Liver (tissue), 9 donors: ENCODE measurements around the gene SLIT3. TPM values are rescaled to one million over a fixed set of nuclear protein-coding genes. Genes with fewer than 3 reads are reported as not detected.

Source experiments
- DNase-seq: peaks from one replicate; pipeline ENCODE4 v3.0.0-alpha.2; 2017; ENCODE audit warnings: low spot score
- H3K27ac ChIP-seq, 2 donors: one replicate each; pipeline ENCODE4 v1.7.0; 2013; ENCODE audit warnings: inconsistent platforms in 2 of 2, low read length in 2 of 2, control low read depth in 1 of 2, low read depth in 1 of 2, mild to moderate bottlenecking in 1 of 2
- H3K27me3 ChIP-seq, 4 donors: one replicate each; pipeline versions ENCODE4 v1.6.1 to v1.7.0; 2013; ENCODE audit warnings: low read length in 3 of 4, inconsistent platforms in 1 of 4, mild to moderate bottlenecking in 1 of 4, moderate library complexity in 1 of 4; ENCODE audit not compliant: control insufficient read depth in 4 of 4, insufficient read depth in 4 of 4
- H3K36me3 ChIP-seq, 4 donors: one replicate each; pipeline versions ENCODE4 v1.6.1 to v1.7.0; 2013; ENCODE audit warnings: low read length in 3 of 4, mild to moderate bottlenecking in 3 of 4, low read depth in 1 of 4, moderate library complexity in 1 of 4; ENCODE audit not compliant: control insufficient read depth in 4 of 4, insufficient read depth in 3 of 4
- H3K4me1 ChIP-seq, 4 donors: one replicate each; pipeline versions ENCODE4 v1.6.1 to v1.7.0; 2013; ENCODE audit warnings: low read length in 3 of 4, mild to moderate bottlenecking in 3 of 4, moderate library complexity in 1 of 4; ENCODE audit not compliant: control insufficient read depth in 4 of 4, insufficient read depth in 4 of 4
- H3K4me3 ChIP-seq, 3 donors: one replicate each; pipeline versions ENCODE4 v1.6.1 to v1.7.0; 2013; ENCODE audit warnings: low read length in 3 of 3, control low read depth in 1 of 3, low read depth in 1 of 3, mild to moderate bottlenecking in 1 of 3
- H3K9ac ChIP-seq, 2 donors: one replicate each; pipeline ENCODE4 v1.7.0; 2013; ENCODE audit warnings: low read length in 2 of 2, mild to moderate bottlenecking in 2 of 2, moderate library complexity in 2 of 2, control low read depth in 1 of 2, low read depth in 1 of 2
- H3K9me3 ChIP-seq, 4 donors: one replicate each; pipeline versions ENCODE4 v1.6.1 to v1.7.0; 2013; ENCODE audit warnings: low read length in 3 of 4; ENCODE audit not compliant: control insufficient read depth in 4 of 4
- ATF3 ChIP-seq: IDR thresholded peaks from 2 replicates; pipeline ENCODE4 v1.6.1; 2016; ENCODE audit warnings: antibody characterized with exemption
- CTCF ChIP-seq: fragments of 150-350 bp; IDR thresholded peaks from 2 replicates; pipeline ENCODE4 v1.5.1; 2017; ENCODE audit warnings: improper control_type of control experiment, low read depth, low read length; ENCODE audit not compliant: missing input control
- EGR1 ChIP-seq, 2 donors: IDR thresholded peaks; 2 replicates each; pipeline ENCODE4 v1.6.1; 2016 to 2018; ENCODE audit warnings: antibody characterized with exemption in 2 of 2, low read depth in 2 of 2
- FOXA1 ChIP-seq: IDR thresholded peaks from 2 replicates; pipeline ENCODE4 v1.6.1; 2016; ENCODE audit warnings: antibody characterized with exemption
- FOXA2 ChIP-seq: IDR thresholded peaks from 2 replicates; pipeline ENCODE4 v1.6.1; 2016; ENCODE audit warnings: antibody characterized with exemption
- GABPA ChIP-seq, 2 donors: IDR thresholded peaks in 1 of 2; conservative IDR thresholded peaks in 1 of 2; 2 replicates each; pipeline ENCODE4 v1.6.1; 2016; ENCODE audit warnings: antibody characterized with exemption in 2 of 2, mild to moderate bottlenecking in 1 of 2, moderate library complexity in 1 of 2
- HNF4A ChIP-seq, 2 donors: conservative IDR thresholded peaks; 2 replicates each; pipeline ENCODE4 v1.6.1; 2016; ENCODE audit warnings: antibody characterized with exemption in 2 of 2, mild to moderate bottlenecking in 2 of 2
- HNF4G ChIP-seq: IDR thresholded peaks from 2 replicates; pipeline ENCODE4 v1.6.1; 2016; ENCODE audit warnings: antibody characterized with exemption
- JUND ChIP-seq, 2 donors: IDR thresholded peaks; 2 replicates each; pipeline ENCODE4 v1.6.1; 2016; ENCODE audit warnings: antibody characterized with exemption in 2 of 2
- MAX ChIP-seq: IDR thresholded peaks from 2 replicates; pipeline ENCODE4 v1.6.1; 2016; ENCODE audit warnings: antibody characterized with exemption
- NR2F2 ChIP-seq: IDR thresholded peaks from 2 replicates; pipeline ENCODE4 v1.6.1; 2016; ENCODE audit warnings: antibody characterized with exemption
- RAD21 ChIP-seq, 2 donors: IDR thresholded peaks; 2 replicates each; pipeline ENCODE4 v1.6.1; 2016; ENCODE audit warnings: antibody characterized with exemption in 2 of 2, mild to moderate bottlenecking in 2 of 2
- REST ChIP-seq: IDR thresholded peaks from 2 replicates; pipeline ENCODE4 v1.6.1; 2016; ENCODE audit warnings: antibody characterized with exemption, mild to moderate bottlenecking
- RXRA ChIP-seq, 2 donors: IDR thresholded peaks; 2 replicates each; pipeline ENCODE4 v1.6.1; 2017 to 2018; ENCODE audit warnings: antibody characterized with exemption in 2 of 2, mild to moderate bottlenecking in 1 of 2
- SP1 ChIP-seq: IDR thresholded peaks from 2 replicates; pipeline ENCODE4 v1.6.1; 2018; ENCODE audit warnings: antibody characterized with exemption, mild to moderate bottlenecking
- TAF1 ChIP-seq: conservative IDR thresholded peaks from 2 replicates; pipeline ENCODE4 v1.6.1; 2016; ENCODE audit warnings: antibody characterized with exemption, mild to moderate bottlenecking
- YY1 ChIP-seq: IDR thresholded peaks from 2 replicates; pipeline ENCODE4 v1.6.1; 2016; ENCODE audit warnings: antibody characterized with exemption, mild to moderate bottlenecking
- ZBTB33 ChIP-seq: IDR thresholded peaks from 2 replicates; pipeline ENCODE4 v1.6.1; 2016; ENCODE audit warnings: antibody characterized with exemption
- WGBS: extraction: QIAGEN DNeasy Blood & Tissue Kit; methylation state at CpG from one replicate; pipeline ENCODE4 v1.1.7; 2013; 5-methylcytosine and 5-hydroxymethylcytosine counted together
- polyA plus RNA-seq, 2 donors: library from polyadenylated mRNA; stranded (reverse) in 1 of 2; unstranded in 1 of 2; fragments of 200-250 nt in 1 of 2; fragments of >200 nt in 1 of 2; fragmentation: Nextera tagmentation in 1 of 2; extraction: Ambion mirVana in 1 of 2; gene quantifications; one replicate each; pipeline versions ENCODE4 v1.2.1 to v1.2.3, GENCODE V29; 2013 to 2015
- total RNA-seq, 2 donors: library from RNA; depleted of rRNA; stranded (reverse); fragments of >200 nt; gene quantifications; one replicate each; pipeline ENCODE4 v1.2.3, GENCODE V29; 2014
- donor health status: healthy.
- donor health status: healthy.
- donor health status: healthy.
- donor health status: healthy.
- donor health status: healthy.

Gene SLIT3
- total and polyA plus RNA-seq, 4 donors: 0.61 to 1.3 (median 0.91) TPM

- H3K9me3 ChIP-seq: peaks cover 2 to 7% (median 6%) of the 10 kb centered on the region in 4 donors
- no peak overlapping the region for H3K9ac ChIP-seq
- TF ChIP-seq TAF1 (no peak), RXRA (IDR thresholded peaks at IDR 0.05) (no peak), RAD21 (IDR thresholded peaks at IDR 0.05) (no peak), ZBTB33 (no peak), JUND (IDR thresholded peaks at IDR 0.05) (no peak), ATF3 (no peak), NR2F2 (no peak), REST (no peak), HNF4G (no peak), YY1 (no peak), GABPA (IDR thresholded peaks at IDR 0.05 in 1 of 2, conservative IDR thresholded peaks at IDR 0.05 in 1 of 2) (no peak), HNF4A (conservative IDR thresholded peaks at IDR 0.05) (no peak), MAX (no peak), FOXA2 (no peak), FOXA1 (no peak), CTCF (no peak), EGR1 (IDR thresholded peaks at IDR 0.05; ENCODE audit: low read depth in 2 of 2) (no peak)
- H3K4me3 ChIP-seq: no peak overlapping the region
- H3K36me3 ChIP-seq: no peaks in the 10 kb centered on the region
- no peaks in the 10 kb centered on the region for H3K27me3 ChIP-seq
- WGBS: 80% methylated on average over 8 of the region's 8 CpGs
- no peak overlapping the region for H3K27ac ChIP-seq
- no peak for DNase-seq
- no peaks in the 10 kb centered on the region for H3K4me1 ChIP-seq
Observed at GRCh38 chr5:169085636-169086035, 215.3 kb downstream of the SLIT3 start.

- Histone ChIP-seq H3K9me3 (peaks cover under 1 to 3% (median 3%) of the 10 kb centered on the region in 4 donors), H3K36me3 (no peaks in the 10 kb centered on the region), H3K4me3 (no peak overlapping the region), H3K27ac (no peak overlapping the region), H3K9ac (no peak overlapping the region), H3K27me3 (no peaks in the 10 kb centered on the region), H3K4me1 (no peaks in the 10 kb centered on the region)
- no peak for DNase-seq
- 75% methylated on average over 4 of the region's 4 CpGs for WGBS
- TF ChIP-seq JUND (IDR thresholded peaks at IDR 0.05): no peak
- TF ChIP-seq YY1: no peak
- no peak for TF ChIP-seq REST
- TF ChIP-seq FOXA2: no peak
- TF ChIP-seq SP1: no peak
- no peak for TF ChIP-seq TAF1
- no peak for TF ChIP-seq NR2F2
- TF ChIP-seq MAX: no peak
- TF ChIP-seq ATF3: no peak
- no peak for TF ChIP-seq RXRA (IDR thresholded peaks at IDR 0.05)
- no peak for TF ChIP-seq EGR1 (IDR thresholded peaks at IDR 0.05; ENCODE audit: low read depth in 2 of 2)
- no peak for TF ChIP-seq HNF4G
- TF ChIP-seq HNF4A (conservative IDR thresholded peaks at IDR 0.05): no peak
- no peak for TF ChIP-seq GABPA (IDR thresholded peaks at IDR 0.05 in 1 of 2, conservative IDR thresholded peaks at IDR 0.05 in 1 of 2)
- TF ChIP-seq FOXA1: no peak
Observed at GRCh38 chr5:169085212-169085611, 215.7 kb downstream of the SLIT3 start.
